GM12892 (cell line): ENCODE measurements around the gene TMUB2.

Experiments
- POLR2A ChIP-seq: IDR thresholded peaks from 2 replicates; pipeline ENCODE4 v1.6.1; 2011; ENCODE audit warnings: low read depth, low read length, control low read depth
- POLR2AphosphoS5 ChIP-seq: IDR thresholded peaks from 2 replicates; pipeline ENCODE4 v1.6.1; 2011; ENCODE audit warnings: low read depth, low read length, control low read depth

GRCh38 chr17:44214896-44215295, 28.1 kb downstream of the TMUB2 start:
- no peak for TF ChIP-seq POLR2A
- no peak for TF ChIP-seq POLR2AphosphoS5
